NCI-H2029 (cell line): ENCODE results near the gene SLC39A9.

ENCODE experiments used
- DNase-seq: peaks from one replicate; lab custom pipeline; 2025; lab: John Stamatoyannopoulos, UW

The SLC39A9 gene

GRCh38 chr14:69427596-69427995 lies 29.1 kb downstream of the SLC39A9 start:
- no peak for DNase-seq

- no peak for DNase-seq
Measured at GRCh38 chr14:69428289-69428998, 30.0 kb downstream of the SLC39A9 start.

GRCh38 chr14:69429643-69430042 lies 31.2 kb downstream of the SLC39A9 start:
- DNase-seq = no peak

GRCh38 chr14:69430306-69430939 lies 31.9 kb downstream of the SLC39A9 start:
- DNase-seq = no peak

- DNase-seq = no peak
Measured at GRCh38 chr14:69432364-69432763, 33.9 kb downstream of the SLC39A9 start.

- DNase-seq = no peak
Measured at GRCh38 chr14:69439521-69440270, 41.2 kb downstream of the SLC39A9 start.

- DNase-seq = no peak
Measured at GRCh38 chr14:69441948-69442347, 43.5 kb downstream of the SLC39A9 start.

GRCh38 chr14:69443296-69443805 lies 44.9 kb downstream of the SLC39A9 start:
- no peak for DNase-seq

- DNase-seq = no peak
Measured at GRCh38 chr14:69449216-69449615, 50.7 kb downstream of the SLC39A9 start.

GRCh38 chr14:69451941-69452340 lies 53.4 kb downstream of the SLC39A9 start:
- no peak for DNase-seq

GRCh38 chr14:69458350-69458749 lies 59.9 kb downstream of the SLC39A9 start:
- DNase-seq = no peak

GRCh38 chr14:69459122-69459521 lies 60.6 kb downstream of the SLC39A9 start:
- DNase-seq = no peak

GRCh38 chr14:69460093-69460701 lies 61.7 kb downstream of the SLC39A9 start:
- DNase-seq = peak; percentile 20

GRCh38 chr14:69464379-69464778 lies 65.9 kb downstream of the SLC39A9 start:
- no peak for DNase-seq

- DNase-seq = no peak
Measured at GRCh38 chr14:69464829-69465228, 66.3 kb downstream of the SLC39A9 start.

- no peak for DNase-seq
Measured at GRCh38 chr14:69468949-69469348, 70.5 kb downstream of the SLC39A9 start.

- DNase-seq = no peak
Measured at GRCh38 chr14:69471436-69471835, 72.9 kb downstream of the SLC39A9 start.

GRCh38 chr14:69471916-69472315 lies 73.4 kb downstream of the SLC39A9 start:
- DNase-seq = no peak

GRCh38 chr14:69473260-69473659 lies 74.8 kb downstream of the SLC39A9 start:
- no peak for DNase-seq

GRCh38 chr14:69473946-69474345 lies 75.5 kb downstream of the SLC39A9 start:
- DNase-seq = no peak

GRCh38 chr14:69475194-69475818 lies 76.8 kb downstream of the SLC39A9 start:
- no peak for DNase-seq
